NB4 (cell line): ENCODE measurements around the gene SMPD3.

ENCODE experiments used
- MAX ChIP-seq: IDR thresholded peaks from 2 replicates; pipeline ENCODE4 v1.6.1; 2011; ENCODE audit warnings: low read depth, low read length
- MYC ChIP-seq: IDR thresholded peaks from 2 replicates; pipeline ENCODE4 v1.6.1; 2011; ENCODE audit warnings: low read depth, low read length
- POLR2A ChIP-seq: IDR thresholded peaks from 2 replicates; pipeline ENCODE4 v1.6.1; 2011; ENCODE audit warnings: mild to moderate bottlenecking; ENCODE audit not compliant: insufficient read length; ENCODE audit errors: extremely low read depth
- TF ChIP-seq, protein P1 (sequence below): IDR thresholded peaks from one replicate; pipeline ENCODE4 v1.5.1; 2012; ENCODE audit warnings: low read depth, low read length

- TF ChIP-seq POLR2A (no peak), MYC (no peak), MAX (no peak)
- TF ChIP-seq, protein P1, sequence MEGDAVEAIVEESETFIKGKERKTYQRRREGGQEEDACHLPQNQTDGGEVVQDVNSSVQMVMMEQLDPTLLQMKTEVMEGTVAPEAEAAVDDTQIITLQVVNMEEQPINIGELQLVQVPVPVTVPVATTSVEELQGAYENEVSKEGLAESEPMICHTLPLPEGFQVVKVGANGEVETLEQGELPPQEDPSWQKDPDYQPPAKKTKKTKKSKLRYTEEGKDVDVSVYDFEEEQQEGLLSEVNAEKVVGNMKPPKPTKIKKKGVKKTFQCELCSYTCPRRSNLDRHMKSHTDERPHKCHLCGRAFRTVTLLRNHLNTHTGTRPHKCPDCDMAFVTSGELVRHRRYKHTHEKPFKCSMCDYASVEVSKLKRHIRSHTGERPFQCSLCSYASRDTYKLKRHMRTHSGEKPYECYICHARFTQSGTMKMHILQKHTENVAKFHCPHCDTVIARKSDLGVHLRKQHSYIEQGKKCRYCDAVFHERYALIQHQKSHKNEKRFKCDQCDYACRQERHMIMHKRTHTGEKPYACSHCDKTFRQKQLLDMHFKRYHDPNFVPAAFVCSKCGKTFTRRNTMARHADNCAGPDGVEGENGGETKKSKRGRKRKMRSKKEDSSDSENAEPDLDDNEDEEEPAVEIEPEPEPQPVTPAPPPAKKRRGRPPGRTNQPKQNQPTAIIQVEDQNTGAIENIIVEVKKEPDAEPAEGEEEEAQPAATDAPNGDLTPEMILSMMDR: no peak
Observed at GRCh38 chr16:68425498-68426346, 22.6 kb downstream of the SMPD3 start.
